ENCODE results near the gene DIDO1.
"Not testable (repeated sequence)": the region's sequence is repeated elsewhere in the genome, so short reads cannot be mapped to it uniquely, and the experiment has no call there.

DIDO1 gene

GRCh38 chr20:62879275-62880146, 46.8 kb downstream of the DIDO1 start:
- DNase-seq (ENCODE audit: low read depth), result no peak

GRCh38 chr20:62878244-62879038, 47.9 kb downstream of the DIDO1 start:
- no peak for DNase-seq (ENCODE audit: low read depth)

GRCh38 chr20:62876902-62877816, 49.1 kb downstream of the DIDO1 start:
- DNase-seq (ENCODE audit: low read depth), result no peak

- DNase-seq (ENCODE audit: low read depth), result no peak
These were observed 49.8 kb downstream of the DIDO1 start for GRCh38 chr20:62876501-62876901.

GRCh38 chr20:62875419-62876361, 50.6 kb downstream of the DIDO1 start:
- DNase-seq (ENCODE audit: low read depth), result peak; percentile 79

- no peak for DNase-seq (ENCODE audit: low read depth)
These were observed 51.4 kb downstream of the DIDO1 start for GRCh38 chr20:62874964-62875344.

GRCh38 chr20:62873681-62874031, 52.6 kb downstream of the DIDO1 start:
- DNase-seq (ENCODE audit: low read depth), result not testable (repeated sequence)

- DNase-seq (ENCODE audit: low read depth), result no peak
These were observed 53.0 kb downstream of the DIDO1 start for GRCh38 chr20:62873280-62873679.

- no peak for DNase-seq (ENCODE audit: low read depth)
These were observed 53.4 kb downstream of the DIDO1 start for GRCh38 chr20:62872862-62873261.

- no peak for DNase-seq (ENCODE audit: low read depth)
These were observed 54.0 kb downstream of the DIDO1 start for GRCh38 chr20:62872184-62872847.

GRCh38 chr20:62864207-62864606, 62.1 kb downstream of the DIDO1 start:
- DNase-seq (ENCODE audit: low read depth), result no peak

- peak; percentile 53 for DNase-seq (ENCODE audit: low read depth)
These were observed 64.5 kb downstream of the DIDO1 start, which contains the start of gene TCFL5 for GRCh38 chr20:62861726-62862336. TSS of gene TCFL5 (minus strand) at chr20:62861822. CDS start at chr20:62861670, 152 bp downstream.

- no peak for DNase-seq (ENCODE audit: low read depth)
These were observed 65.2 kb downstream of the DIDO1 start for GRCh38 chr20:62860924-62861691.

- no peak for DNase-seq (ENCODE audit: low read depth)
These were observed 65.8 kb downstream of the DIDO1 start for GRCh38 chr20:62860391-62860923.

- no peak for DNase-seq (ENCODE audit: low read depth)
These were observed 66.6 kb downstream of the DIDO1 start for GRCh38 chr20:62859721-62860120.

- DNase-seq (ENCODE audit: low read depth), result no peak
These were observed 68.1 kb downstream of the DIDO1 start for GRCh38 chr20:62858058-62858830.

- no peak for DNase-seq (ENCODE audit: low read depth)
These were observed 69.2 kb downstream of the DIDO1 start for GRCh38 chr20:62856931-62857619.

Data from GM04504 (cell line).